OCI-LY7 (cell line): Measurements from ENCODE around the gene KAT6B.

ENCODE experiments used
- CTCF ChIP-seq: fragments of 200-600 bp; sonication (generic); conservative IDR thresholded peaks from 2 replicates; pipeline ENCODE4 v1.5.1; 2014; ENCODE audit warnings: mild to moderate bottlenecking, antibody characterized with exemption, low read length, moderate library complexity, mixed read lengths
- EZH2phosphoT487 ChIP-seq: fragments of 200-600 bp; sonication (generic); IDR thresholded peaks from 2 replicates; pipeline ENCODE4 v1.6.1; 2018; ENCODE audit warnings: low read depth, borderline replicate concordance, mild to moderate bottlenecking, mixed run types, antibody characterized with exemption, low read length, moderate library complexity, mixed read lengths

GRCh38 chr10:75013522-75013921, 187.1 kb downstream of the KAT6B start:
- TF ChIP-seq CTCF (no peak), EZH2phosphoT487 (no peak)
